ENCODE measurements around the gene EIF2B2. TPM values are rescaled to one million over a fixed set of nuclear protein-coding genes. Genes with fewer than 3 reads are reported as not detected.

EIF2B2 gene
- total RNA-seq, 2 experiments from 2014 or later: 33.5 to 49.8 TPM

DNA sequence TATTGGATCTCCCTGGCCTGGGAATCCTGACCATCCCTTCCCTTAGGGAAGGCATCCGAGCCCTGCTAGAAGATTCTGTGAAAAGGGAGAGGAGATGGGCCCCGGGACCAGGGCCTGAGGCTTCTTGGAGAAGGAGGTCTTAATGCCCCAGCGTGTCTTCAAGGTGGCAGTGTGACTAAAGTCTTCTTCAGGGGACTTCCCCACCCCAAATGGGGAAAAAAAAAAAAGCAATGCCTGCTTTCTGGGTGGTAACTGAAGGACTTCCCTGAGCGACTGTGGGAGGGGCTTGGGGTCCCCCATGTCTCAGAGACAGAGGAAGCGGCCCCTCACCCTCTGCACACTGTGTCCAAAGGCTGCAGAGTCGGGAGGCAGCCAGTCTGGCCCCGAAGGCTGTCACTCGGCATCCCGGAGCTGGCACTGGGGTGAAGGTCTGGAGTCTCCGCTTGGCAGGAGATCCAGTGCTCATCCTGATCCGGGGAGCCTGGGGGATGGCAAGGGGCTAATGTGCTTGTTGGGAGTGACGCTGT is 39.5 kb upstream of the EIF2B2 start:
- CTCF ChIA-PET (ENCODE audit: unreplicated experiment): interaction anchor here (1.0 kb wide), 1 partner anchor 15 kb away, joined by 14 read pairs; no protein-coding TSS in a partner anchor
- Histone ChIP-seq H3K4me3 (ENCODE audit: low read depth, low read length, poor library complexity, severe bottlenecking) (no peak overlapping the region), H3K4me1 (ENCODE audit: insufficient read depth, low read length, poor library complexity, severe bottlenecking) (peaks cover 21% of the 10 kb centered on the region), H3K27ac (ENCODE audit: low read depth, low read length, poor library complexity, severe bottlenecking) (no peak overlapping the region), H3K4me2 (ENCODE audit: low read length) (peak overlapping the region; percentile 43; the same call in 1 of the 2 replicates), H3K79me2 (ENCODE audit: insufficient read depth, low read depth, low read length) (no peaks in the 10 kb centered on the region), H4K20me1 (ENCODE audit: insufficient read depth, low read length) (no peaks in the 10 kb centered on the region), H3K36me3 (ENCODE audit: insufficient read depth, low read length) (no peaks in the 10 kb centered on the region), H2AFZ (ENCODE audit: low read length) (peak overlapping the region; percentile 96), H3K9me3 (ENCODE audit: low read length) (no peaks in the 10 kb centered on the region), H3K9me2 (ENCODE audit: insufficient read depth, low read length) (no peaks in the 10 kb centered on the region)
- TF ChIP-seq, protein P1, sequence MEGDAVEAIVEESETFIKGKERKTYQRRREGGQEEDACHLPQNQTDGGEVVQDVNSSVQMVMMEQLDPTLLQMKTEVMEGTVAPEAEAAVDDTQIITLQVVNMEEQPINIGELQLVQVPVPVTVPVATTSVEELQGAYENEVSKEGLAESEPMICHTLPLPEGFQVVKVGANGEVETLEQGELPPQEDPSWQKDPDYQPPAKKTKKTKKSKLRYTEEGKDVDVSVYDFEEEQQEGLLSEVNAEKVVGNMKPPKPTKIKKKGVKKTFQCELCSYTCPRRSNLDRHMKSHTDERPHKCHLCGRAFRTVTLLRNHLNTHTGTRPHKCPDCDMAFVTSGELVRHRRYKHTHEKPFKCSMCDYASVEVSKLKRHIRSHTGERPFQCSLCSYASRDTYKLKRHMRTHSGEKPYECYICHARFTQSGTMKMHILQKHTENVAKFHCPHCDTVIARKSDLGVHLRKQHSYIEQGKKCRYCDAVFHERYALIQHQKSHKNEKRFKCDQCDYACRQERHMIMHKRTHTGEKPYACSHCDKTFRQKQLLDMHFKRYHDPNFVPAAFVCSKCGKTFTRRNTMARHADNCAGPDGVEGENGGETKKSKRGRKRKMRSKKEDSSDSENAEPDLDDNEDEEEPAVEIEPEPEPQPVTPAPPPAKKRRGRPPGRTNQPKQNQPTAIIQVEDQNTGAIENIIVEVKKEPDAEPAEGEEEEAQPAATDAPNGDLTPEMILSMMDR (conservative IDR thresholded peaks at IDR 0.05; ENCODE audit: low read length): no peak
- no peak for TF ChIP-seq EZH2phosphoT487 (IDR thresholded peaks at IDR 0.05; ENCODE audit: borderline replicate concordance, low read depth, low read length)
- POLR2A ChIA-PET: no interaction called here
- BruUV-seq (replicated peaks): no TSS peak
- intact Hi-C loops (cut with micrococcal nuclease; ENCODE audit: unreplicated experiment): no loop called here
- DNase-seq (ENCODE audit: low spot score): no peak

DNA sequence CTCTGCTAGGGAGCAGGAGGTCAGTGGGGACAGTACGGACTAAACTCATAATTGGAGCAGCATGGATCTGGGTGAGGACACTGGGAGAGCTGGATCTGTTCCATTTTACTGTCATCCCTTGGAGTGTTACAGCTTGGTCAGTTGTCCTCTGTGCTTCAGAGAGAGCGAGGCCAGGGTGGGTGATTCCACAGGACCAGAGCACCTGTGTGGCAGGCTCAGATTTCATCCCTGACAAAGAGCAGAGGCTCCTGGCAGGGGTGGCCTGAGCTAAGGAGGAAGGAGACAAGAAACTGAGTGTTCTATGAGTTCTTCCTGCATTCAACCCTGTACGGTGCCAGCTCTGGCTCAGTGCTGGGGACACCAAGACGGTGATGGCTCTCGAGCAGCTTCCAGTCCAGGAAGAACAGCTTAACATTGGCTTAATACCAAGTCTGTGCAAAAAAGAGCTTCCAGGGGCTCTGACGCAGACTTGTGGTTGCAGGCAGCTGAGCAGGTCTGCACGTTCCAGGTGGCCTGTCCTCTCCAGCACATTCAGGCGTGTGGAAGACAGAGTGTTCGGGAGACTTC is 38.9 kb upstream of the EIF2B2 start:
- TF ChIP-seq EZH2phosphoT487 (IDR thresholded peaks at IDR 0.05; ENCODE audit: borderline replicate concordance, low read depth, low read length): no peak
- TF ChIP-seq, protein P1 (conservative IDR thresholded peaks at IDR 0.05; ENCODE audit: low read length): no peak
- Histone ChIP-seq H3K27ac (ENCODE audit: low read depth, low read length, poor library complexity, severe bottlenecking) (no peak overlapping the region), H3K9me3 (ENCODE audit: low read length) (no peaks in the 10 kb centered on the region), H3K36me3 (ENCODE audit: insufficient read depth, low read length) (no peaks in the 10 kb centered on the region), H3K79me2 (ENCODE audit: insufficient read depth, low read depth, low read length) (no peaks in the 10 kb centered on the region), H2AFZ (ENCODE audit: low read length) (peak overlapping the region; percentile 96; the same call in 1 of the 2 replicates), H3K4me3 (ENCODE audit: low read depth, low read length, poor library complexity, severe bottlenecking) (no peak overlapping the region), H4K20me1 (ENCODE audit: insufficient read depth, low read length) (no peaks in the 10 kb centered on the region), H3K9me2 (ENCODE audit: insufficient read depth, low read length) (no peaks in the 10 kb centered on the region), H3K4me2 (ENCODE audit: low read length) (peak overlapping the region; percentile 13; the same call in 1 of the 2 replicates), H3K4me1 (ENCODE audit: insufficient read depth, low read length, poor library complexity, severe bottlenecking) (peaks cover 21% of the 10 kb centered on the region)
- ChIA-PET CTCF (ENCODE audit: unreplicated experiment) (interaction anchor here (1.0 kb wide), 1 partner anchor 15 kb away, joined by 14 read pairs; no protein-coding TSS in a partner anchor), POLR2A (no interaction called here)
- no TSS peak for BruUV-seq (replicated peaks)
- intact Hi-C loops (cut with micrococcal nuclease; ENCODE audit: unreplicated experiment): no loop called here
- no peak for DNase-seq (ENCODE audit: low spot score)
